OCI-LY3 (cell line): Measurements from ENCODE around the gene RSBN1L.
A peak's percentile ranks its signal among the peaks of the same experiment; 100 is the strongest.

Source experiments
- H2AFZ ChIP-seq: fragments of 200-600, 300-600 bp; shearing (Covaris generic); 2 replicates; pipeline ENCODE4 v1.6.0; 2014; ENCODE audit warnings: antibody characterized with exemption, low read depth, low read length
- H3K27ac ChIP-seq: fragments of 200-600, 300-600 bp; sonication (generic); 2 replicates; pipeline ENCODE4 v1.5.1; 2014; ENCODE audit warnings: mild to moderate bottlenecking, low read length, moderate library complexity, mixed read lengths
- H3K27me3 ChIP-seq: fragments of 200-600, 300-600 bp; sonication (generic); 2 replicates; pipeline ENCODE4 v1.6.1; 2014; ENCODE audit warnings: low read depth, low read length, mixed read lengths
- H3K36me3 ChIP-seq: fragments of 200-600, 300-600 bp; sonication (generic); replicated peaks from 2 replicates; pipeline ENCODE3; 2014; ENCODE audit warnings: low read depth, low read length, mixed read lengths
- H3K4me1 ChIP-seq: fragments of 300-600, 200-600 bp; sonication (generic); 2 replicates; pipeline ENCODE4 v1.6.1; 2014; ENCODE audit warnings: low read length, mixed read lengths
- H3K4me2 ChIP-seq: fragments of 200-600, 300-600 bp; sonication (generic); 2 replicates; pipeline ENCODE4 v1.6.1; 2014; ENCODE audit warnings: low read length, mixed read lengths
- H3K4me3 ChIP-seq: fragments of 300-600, 200-600 bp; sonication (generic); 2 replicates; pipeline ENCODE4 v1.5.1; 2014; ENCODE audit warnings: antibody characterized with exemption, mild to moderate bottlenecking, low read length, moderate library complexity
- H3K79me2 ChIP-seq: fragments of 300-600, 200-600 bp; shearing (Covaris generic); 2 replicates; pipeline ENCODE4 v1.6.1; 2014; ENCODE audit warnings: mild to moderate bottlenecking, low read length, mixed read lengths
- H3K9ac ChIP-seq: fragments of 300-600, 200-600 bp; shearing (Covaris generic); 2 replicates; pipeline ENCODE4 v1.6.0; 2014; ENCODE audit warnings: mild to moderate bottlenecking, low read length, moderate library complexity
- H3K9me3 ChIP-seq: fragments of 200-600, 300-600 bp; shearing (Covaris generic); 2 replicates; pipeline ENCODE4 v1.6.1; 2014; ENCODE audit warnings: low read length, mixed read lengths; ENCODE audit not compliant: insufficient read depth
- H4K20me1 ChIP-seq: fragments of 200-600, 300-600 bp; sonication (generic); 2 replicates; pipeline ENCODE4 v1.6.1; 2016; ENCODE audit warnings: low read length, mixed read lengths; ENCODE audit not compliant: insufficient read depth
- EZH2phosphoT487 ChIP-seq: fragments of 200-600 bp; shearing (Covaris generic); IDR thresholded peaks from 2 replicates; pipeline ENCODE4 v1.6.1; 2018; ENCODE audit warnings: antibody characterized with exemption, mixed run types, low read depth
- TF ChIP-seq, protein P1 (sequence below): fragments of 200-600, 300-600 bp; sonication (generic); IDR thresholded peaks from 2 replicates; pipeline ENCODE4 v1.5.1; 2014; ENCODE audit warnings: antibody characterized with exemption, low read length, low read depth

Gene RSBN1L

GRCh38 chr7:77760809-77761453, 64.7 kb downstream of the RSBN1L start:
- peak overlapping the region; percentile 66 for H3K4me2 ChIP-seq
- no peaks in the 10 kb centered on the region for H3K9me3 ChIP-seq
- peaks cover 43% of the 10 kb centered on the region for H3K79me2 ChIP-seq
- peaks cover 22% of the 10 kb centered on the region; the same call in 1 of the 2 replicates for H4K20me1 ChIP-seq
- H3K4me1 ChIP-seq, result peaks cover 42% of the 10 kb centered on the region
- no peaks in the 10 kb centered on the region for H3K36me3 ChIP-seq
- peak overlapping the region; percentile 48 for H3K4me3 ChIP-seq
- H3K27me3 ChIP-seq, result no peaks in the 10 kb centered on the region
- H2AFZ ChIP-seq, result no peak overlapping the region
- no peak overlapping the region for H3K9ac ChIP-seq
- TF ChIP-seq EZH2phosphoT487, result no peak
- TF ChIP-seq, protein P1, sequence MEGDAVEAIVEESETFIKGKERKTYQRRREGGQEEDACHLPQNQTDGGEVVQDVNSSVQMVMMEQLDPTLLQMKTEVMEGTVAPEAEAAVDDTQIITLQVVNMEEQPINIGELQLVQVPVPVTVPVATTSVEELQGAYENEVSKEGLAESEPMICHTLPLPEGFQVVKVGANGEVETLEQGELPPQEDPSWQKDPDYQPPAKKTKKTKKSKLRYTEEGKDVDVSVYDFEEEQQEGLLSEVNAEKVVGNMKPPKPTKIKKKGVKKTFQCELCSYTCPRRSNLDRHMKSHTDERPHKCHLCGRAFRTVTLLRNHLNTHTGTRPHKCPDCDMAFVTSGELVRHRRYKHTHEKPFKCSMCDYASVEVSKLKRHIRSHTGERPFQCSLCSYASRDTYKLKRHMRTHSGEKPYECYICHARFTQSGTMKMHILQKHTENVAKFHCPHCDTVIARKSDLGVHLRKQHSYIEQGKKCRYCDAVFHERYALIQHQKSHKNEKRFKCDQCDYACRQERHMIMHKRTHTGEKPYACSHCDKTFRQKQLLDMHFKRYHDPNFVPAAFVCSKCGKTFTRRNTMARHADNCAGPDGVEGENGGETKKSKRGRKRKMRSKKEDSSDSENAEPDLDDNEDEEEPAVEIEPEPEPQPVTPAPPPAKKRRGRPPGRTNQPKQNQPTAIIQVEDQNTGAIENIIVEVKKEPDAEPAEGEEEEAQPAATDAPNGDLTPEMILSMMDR, result no peak
- H3K27ac ChIP-seq, result peak overlapping the region; percentile 21; the same call in 1 of the 2 replicates

- Histone ChIP-seq H3K4me3 (no peak overlapping the region), H3K4me1 (peaks cover 18% of the 10 kb centered on the region), H3K4me2 (no peak overlapping the region), H2AFZ (no peak overlapping the region), H3K79me2 (peaks cover 31% of the 10 kb centered on the region), H3K9ac (no peak overlapping the region), H3K27me3 (no peaks in the 10 kb centered on the region), H3K27ac (no peak overlapping the region), H4K20me1 (no peaks in the 10 kb centered on the region; the same call in 1 of the 2 replicates), H3K36me3 (peaks cover 2% of the 10 kb centered on the region), H3K9me3 (no peaks in the 10 kb centered on the region)
- no peak for TF ChIP-seq EZH2phosphoT487
- TF ChIP-seq, protein P1, result no peak
Observed at GRCh38 chr7:77765481-77765880, 69.2 kb downstream of the RSBN1L start.

DNA sequence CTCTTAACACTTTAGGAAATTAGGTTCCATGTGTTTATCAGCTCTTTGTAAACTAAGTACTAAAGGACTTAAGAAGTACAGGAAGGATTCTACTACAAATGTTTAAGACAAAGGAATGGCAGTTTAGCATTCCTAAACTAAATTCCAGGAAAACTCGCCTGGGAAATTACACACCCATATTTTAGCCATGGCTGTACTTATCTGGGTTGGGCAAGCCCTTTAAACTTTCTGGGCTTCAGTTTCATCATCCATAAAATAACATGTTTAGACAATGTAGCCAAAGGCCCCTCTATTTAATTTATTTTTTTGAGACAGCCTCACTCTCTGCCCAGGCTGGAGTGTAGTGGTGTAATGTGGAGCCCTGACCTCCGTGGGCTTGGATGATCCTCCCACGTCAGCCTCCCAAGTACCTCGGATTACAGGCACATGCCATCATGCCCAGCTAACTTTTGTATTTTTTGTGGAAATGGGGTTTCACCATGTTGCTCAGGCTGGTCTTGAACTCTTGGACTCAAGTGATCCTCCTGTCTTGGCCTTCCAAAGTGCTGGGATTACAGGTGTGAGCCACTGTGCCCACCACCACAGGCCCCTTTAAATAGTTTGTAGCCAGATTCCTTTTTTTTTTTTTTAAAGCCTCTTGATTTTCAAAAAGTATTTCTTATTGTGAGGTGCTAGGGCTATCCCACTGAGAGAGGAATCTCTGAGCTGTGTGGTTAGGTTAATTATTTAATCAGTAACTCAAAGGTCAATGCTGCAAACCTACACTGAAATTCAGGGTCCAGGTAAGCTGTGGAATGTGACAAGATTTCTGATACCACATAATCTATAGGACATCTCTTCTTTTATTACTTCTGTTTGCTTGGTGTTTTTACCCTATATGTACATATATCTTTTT, 69.9 kb downstream of the RSBN1L start:
- Histone ChIP-seq H3K36me3 (peaks cover 2% of the 10 kb centered on the region), H3K9me3 (no peaks in the 10 kb centered on the region), H2AFZ (no peak overlapping the region), H3K4me1 (peaks cover 11% of the 10 kb centered on the region), H3K4me2 (no peak overlapping the region), H3K4me3 (no peak overlapping the region), H3K27me3 (no peaks in the 10 kb centered on the region), H3K79me2 (peaks cover 25% of the 10 kb centered on the region), H3K27ac (no peak overlapping the region), H4K20me1 (no peaks in the 10 kb centered on the region; the same call in 1 of the 2 replicates), H3K9ac (no peak overlapping the region)
- TF ChIP-seq EZH2phosphoT487, result no peak
- TF ChIP-seq, protein P1, result no peak
